Endometrial microvascular endothelial cells (primary cell): ENCODE measurements around the gene FKBP1C. TPM values are rescaled to one million over a fixed set of nuclear protein-coding genes. Genes with fewer than 3 reads are reported as not detected.

ENCODE experiments used
- in situ Hi-C: cut with HindIII; loops from 2 replicates; pipeline ENCODE4 v1.10.0; 2017; ENCODE audit warnings: low sequenced_read_pairs, low pct_unique_long_range_greater_than_20kb; ENCODE audit errors: inconsistent ontology term
- total RNA-seq: library from RNA; depleted of rRNA; stranded (reverse); fragments of >200 nt; gene quantifications from one replicate; pipeline ENCODE4 v1.2.3, GENCODE V29; 2015; ENCODE audit errors: inconsistent ontology term

Gene FKBP1C
- total RNA-seq, 1 donor from 2014 or later: 0.28 TPM

DNA sequence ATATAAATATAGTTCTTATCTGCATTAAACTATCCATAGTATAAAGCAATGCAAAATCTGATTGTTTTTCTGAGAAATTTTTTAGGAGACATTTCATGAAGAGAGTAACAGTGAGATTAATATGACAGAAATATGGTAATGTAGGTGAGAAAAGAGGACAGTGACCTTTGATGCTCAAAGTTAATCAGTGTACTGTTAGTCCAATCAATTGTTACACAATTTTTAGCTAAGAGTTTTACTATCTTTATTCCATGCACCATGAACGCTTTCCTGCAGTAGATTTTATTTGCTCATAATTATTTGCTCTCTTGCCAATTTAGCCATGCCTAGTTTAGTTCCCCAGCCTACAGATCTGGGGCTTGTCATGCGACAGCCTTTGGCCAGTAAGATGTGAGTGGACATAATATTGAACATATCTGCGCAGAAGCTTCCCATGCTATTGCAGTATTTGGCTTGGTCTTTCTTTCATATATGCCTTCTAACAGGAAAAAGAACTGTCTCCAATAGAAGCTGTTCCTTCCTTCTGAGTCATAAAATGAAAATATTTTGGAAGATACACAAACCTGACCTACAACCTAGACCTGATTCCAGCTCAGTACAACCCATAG is 38.7 kb downstream of the FKBP1C start:
- in situ Hi-C loops: no loop called here

DNA sequence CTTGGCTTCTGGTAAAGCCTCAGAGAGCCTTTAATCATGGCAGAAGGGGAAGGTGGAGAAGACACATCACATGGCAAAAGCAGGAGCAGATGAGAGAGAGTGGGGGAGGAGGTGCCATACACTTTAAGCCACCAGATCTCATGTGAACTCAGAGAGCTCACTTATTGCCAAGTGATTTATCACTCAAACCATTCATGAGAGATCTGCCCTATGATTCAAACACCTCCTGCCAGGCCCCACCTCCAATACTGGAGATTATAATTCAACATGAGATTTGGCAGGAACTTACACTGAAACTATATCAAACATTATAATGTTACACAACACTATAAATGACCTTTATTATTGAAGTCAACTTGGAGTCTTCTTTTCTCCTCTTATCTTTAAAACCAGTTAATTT is 47.9 kb downstream of the FKBP1C start:
- in situ Hi-C loops: no loop called here

DNA sequence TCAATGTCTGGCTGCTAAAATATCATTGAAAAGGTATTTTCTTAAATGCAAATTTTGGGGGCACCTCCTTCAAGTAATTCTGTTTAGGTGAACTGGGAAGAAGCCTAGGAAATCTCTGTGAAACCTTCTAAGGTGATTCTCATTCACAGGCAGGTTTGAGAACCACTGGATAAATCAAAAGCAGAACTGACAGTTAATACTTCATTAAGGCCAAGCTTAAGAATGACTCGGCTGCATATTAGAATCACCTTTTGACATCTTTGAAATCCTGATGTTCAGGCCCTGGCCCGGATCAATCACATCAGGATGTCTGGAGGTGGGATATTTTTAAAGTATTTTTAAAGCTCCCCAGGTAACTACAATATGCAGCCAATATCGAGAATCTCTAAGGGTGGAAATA is 50.6 kb downstream of the FKBP1C start:
- in situ Hi-C loops: no loop called here

Other genes with a start within 250 kb of the FKBP1C start
- not detected for gene LGSN, start 108.5 kb downstream of the FKBP1C start, total RNA-seq